ENCODE measurements around the gene ERBB4. TPM values are rescaled to one million over a fixed set of nuclear protein-coding genes. Genes with fewer than 3 reads are reported as not detected.

ERBB4 gene
- total RNA-seq, 1 donor from 2014 or later, result 127 TPM

- DNase-seq, result no peak
Observed at GRCh38 chr2:211453311-211453887, 1085.2 kb downstream of the ERBB4 start.

DNA sequence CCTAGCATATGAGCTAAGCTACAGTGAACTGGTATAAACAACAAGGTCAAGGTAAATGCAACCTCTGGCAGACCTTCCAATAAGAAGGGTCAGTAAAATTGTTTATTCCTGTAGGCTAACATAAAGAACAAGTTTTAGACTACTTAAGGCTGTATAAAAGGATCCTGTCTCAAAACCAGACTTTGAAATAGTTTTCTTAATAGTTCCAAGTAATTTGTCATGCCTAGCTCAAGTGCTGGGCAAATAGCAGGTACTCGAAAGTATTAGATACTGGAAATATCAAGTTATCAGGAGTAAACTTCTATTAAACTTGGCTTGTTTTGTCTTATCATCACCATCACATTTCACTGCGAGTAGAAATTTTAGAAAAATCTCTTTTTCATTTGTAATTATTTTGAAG, 1087.0 kb downstream of the ERBB4 start:
- DNase-seq, result no peak

DNA sequence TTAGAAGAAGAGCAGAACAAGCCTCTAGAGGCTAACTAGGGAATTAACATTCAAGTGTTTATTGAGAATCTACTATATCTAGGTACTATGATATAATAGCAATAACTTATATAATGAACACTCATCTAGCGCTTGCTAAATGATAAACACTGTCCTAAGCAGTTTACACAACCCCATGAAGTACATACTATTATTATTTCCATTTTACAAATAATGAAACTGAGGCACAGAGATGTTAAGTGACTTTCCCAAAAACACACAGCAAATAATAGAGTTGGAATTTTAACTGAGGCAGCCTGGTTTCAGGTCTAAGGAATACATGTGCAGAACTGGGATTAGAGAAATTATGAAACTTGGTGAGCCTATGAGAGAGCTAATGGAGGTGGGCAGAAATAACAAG, 1088.8 kb downstream of the ERBB4 start:
- no peak for DNase-seq

GRCh38 chr2:211447548-211447947, 1091.1 kb downstream of the ERBB4 start:
- DNase-seq, result no peak

- no peak for DNase-seq
Observed at GRCh38 chr2:211440107-211440506, 1098.5 kb downstream of the ERBB4 start.

DNA sequence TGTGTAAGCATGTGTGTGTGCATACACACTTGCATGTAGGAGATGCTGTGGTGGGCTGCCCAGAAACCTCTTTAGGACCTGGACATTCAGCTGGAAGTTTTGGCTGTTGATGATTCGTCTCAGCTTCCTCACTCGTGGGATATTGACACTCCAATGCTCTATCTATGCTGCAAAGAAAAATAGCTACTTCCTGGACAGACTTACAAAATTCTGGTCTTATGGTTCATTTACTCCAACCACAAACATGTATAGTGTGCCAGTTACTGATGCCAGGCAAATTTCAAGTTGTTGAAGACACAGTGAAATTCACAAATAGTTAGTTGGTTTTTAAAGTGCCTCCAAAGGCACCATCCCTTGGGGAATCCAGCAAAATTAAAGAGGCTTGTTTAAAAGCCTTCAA, 1099.6 kb downstream of the ERBB4 start:
- no peak for DNase-seq

DNA sequence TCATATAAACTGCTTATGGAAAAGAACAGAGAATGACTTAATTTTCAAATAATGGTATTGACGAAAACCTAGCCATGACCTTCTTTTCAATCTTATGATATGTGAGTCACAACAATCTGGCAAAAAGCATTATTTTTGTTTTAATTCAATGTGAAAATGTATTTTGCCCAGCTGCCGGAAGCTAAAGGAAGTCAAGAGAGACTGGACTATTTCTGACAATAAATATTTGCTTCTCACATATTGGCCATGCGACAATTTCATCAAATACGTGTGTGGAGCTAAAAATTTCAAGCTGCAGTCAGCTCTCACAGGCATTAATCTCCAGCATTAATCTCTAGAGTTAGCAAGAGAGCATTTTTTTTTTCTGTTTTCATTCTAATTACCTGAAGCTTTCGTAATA, 1101.2 kb downstream of the ERBB4 start:
- no peak for DNase-seq

GRCh38 chr2:211436182-211436581, 1102.4 kb downstream of the ERBB4 start:
- no peak for DNase-seq

DNA sequence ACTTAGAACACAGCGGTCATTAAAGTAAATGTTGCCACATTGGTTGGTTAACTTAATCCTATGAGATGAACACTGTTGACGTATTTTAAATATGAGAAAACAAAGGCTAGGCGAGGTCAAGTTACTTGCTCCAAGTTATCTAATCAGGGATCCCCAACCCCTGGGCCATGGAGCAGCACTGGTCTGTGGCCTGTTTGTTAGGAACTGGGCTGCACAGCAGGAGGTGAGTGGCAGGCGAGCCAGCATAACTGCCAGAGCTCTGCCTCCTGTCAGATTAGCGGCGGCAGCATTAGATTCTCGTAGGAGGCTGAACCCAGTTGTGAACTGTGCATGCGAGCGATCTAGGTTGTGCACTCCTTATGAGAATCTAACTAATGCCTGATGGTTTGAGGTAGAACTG, 1103.3 kb downstream of the ERBB4 start:
- no peak for DNase-seq

DNA sequence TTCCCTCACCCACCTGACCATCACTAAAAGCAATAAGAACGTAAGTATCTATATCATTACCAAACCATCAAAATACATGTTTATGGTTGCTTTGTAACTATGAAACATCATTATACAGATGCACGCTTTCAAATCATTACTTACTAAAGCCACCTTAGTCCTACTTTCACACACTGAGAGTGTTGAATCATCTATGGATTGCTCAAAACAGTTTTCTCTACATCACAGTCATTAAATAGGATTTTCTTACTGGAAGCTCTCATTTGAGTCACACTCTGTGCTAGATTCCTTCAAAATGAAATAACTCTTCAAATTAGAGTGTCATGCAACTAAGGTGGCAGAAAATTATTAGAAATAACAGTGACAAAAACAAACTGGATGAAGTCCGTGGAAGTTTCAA, 1103.8 kb downstream of the ERBB4 start:
- no peak for DNase-seq

- DNase-seq, result no peak
Observed at GRCh38 chr2:211429256-211429920, 1109.2 kb downstream of the ERBB4 start.

DNA sequence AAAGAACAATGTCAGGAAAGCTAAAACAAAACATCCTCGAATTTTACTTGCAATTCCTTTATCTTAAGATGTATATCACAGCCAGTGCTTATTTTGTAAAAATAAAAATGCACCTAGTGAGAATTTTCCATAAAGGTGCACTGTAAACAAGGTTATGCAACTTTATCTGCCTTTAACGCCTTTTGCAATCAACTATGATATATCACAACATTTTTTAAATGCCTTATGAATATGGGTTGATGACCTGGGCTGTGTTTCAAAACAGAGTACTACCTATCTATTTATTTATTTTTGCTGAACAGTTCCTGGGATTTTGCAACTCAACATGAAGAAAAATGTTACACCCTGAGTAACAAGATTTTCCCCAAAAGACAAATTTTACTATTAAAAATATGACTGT, 1112.4 kb downstream of the ERBB4 start:
- no peak for DNase-seq

DNA sequence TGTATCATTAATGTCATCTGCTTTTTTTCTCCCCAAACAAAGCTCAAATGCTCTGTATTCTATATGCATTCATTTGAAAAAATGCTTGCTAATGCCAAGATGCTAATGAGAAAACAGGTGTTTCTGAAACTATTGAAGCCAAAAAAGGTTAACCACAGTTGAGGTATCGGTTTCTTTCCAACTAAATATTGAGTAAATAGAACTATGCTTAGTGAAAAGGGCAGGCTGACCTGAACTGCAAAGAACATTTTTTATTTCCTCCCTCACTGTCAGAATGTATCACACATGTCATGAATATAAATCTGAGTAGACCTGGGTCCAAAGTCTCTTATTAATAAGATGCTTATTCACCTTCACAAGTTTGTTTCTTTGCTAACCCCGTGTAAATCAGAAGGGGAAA, 1115.6 kb downstream of the ERBB4 start:
- DNase-seq, result no peak

GRCh38 chr2:211417544-211417943, 1121.1 kb downstream of the ERBB4 start:
- no peak for DNase-seq

DNA sequence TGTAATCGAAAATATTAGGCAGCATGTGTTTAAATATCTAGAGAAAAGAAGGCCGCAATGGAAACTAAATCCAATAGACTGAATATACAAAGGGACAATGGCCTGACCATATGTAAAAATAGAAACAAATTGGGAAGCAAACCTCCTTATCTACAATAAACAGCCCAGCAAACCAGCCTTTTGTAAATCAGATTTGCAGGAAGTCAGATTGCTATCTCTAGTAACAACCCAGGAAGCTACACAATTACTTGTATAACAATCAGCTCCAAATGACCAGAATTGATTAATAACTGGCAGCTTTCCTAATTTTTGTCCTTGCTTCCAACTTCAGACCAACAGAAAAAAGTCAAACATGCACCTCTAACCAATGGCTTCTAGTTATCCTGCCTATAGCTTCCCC, 1122.2 kb downstream of the ERBB4 start:
- DNase-seq, result no peak

GRCh38 chr2:211413746-211414145, 1124.9 kb downstream of the ERBB4 start:
- DNase-seq, result no peak

GRCh38 chr2:211408483-211408891, 1130.1 kb downstream of the ERBB4 start:
- no peak for DNase-seq

DNA sequence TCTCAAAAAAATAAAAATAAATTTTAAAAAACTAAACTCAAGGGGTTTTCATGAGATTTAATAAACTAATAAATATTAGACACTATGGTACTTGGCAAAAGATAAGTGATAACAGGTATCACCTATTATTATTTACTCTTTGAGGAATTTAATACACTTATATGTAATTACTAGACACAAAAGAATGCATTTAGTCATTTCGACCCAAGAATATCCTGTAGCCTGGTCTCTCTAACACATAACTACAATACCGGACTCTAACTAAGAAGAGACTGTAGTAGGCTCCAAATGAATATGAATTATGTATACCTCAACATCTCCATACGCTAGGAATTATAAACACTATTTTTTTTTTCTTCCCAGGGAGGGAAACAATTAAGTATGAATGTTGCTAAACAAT, 1131.5 kb downstream of the ERBB4 start:
- no peak for DNase-seq

DNA sequence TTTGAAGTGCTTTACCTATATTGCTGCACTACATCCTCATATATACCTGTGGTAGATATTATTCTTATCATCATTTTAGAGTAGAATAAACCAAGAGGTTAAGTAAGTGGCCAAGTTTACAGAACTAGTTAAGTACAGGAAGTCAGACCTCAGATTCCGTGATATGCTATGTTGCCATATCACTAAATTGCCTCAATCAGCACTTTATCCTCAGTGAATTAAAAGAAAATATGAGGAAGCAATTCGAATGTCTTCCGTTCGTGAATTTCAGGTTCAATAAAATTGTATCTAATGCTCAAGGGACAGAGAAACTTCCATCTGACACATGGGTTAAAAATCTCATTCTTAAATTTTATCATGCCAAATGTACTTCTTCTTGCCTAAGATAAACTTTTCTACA, 1133.6 kb downstream of the ERBB4 start:
- no peak for DNase-seq

DNA sequence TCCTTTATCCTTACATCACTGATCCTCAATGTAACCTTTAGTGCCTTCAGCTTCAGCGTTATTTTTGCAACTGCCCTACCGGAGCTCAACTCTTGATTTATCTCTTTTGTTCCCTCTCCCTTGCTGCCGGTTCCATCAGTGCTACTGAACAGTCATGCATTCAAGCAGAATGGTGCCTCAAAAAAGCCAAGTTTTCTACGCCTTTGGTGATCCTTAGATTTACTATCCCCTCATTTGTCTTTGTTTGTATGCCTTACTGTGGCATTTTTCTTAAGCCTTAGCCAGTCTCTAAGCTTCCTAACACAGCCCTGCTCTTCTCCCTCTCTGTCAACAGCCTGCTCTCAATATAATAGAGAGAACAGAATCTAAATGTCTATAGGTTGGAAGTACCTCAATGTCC, 1134.5 kb downstream of the ERBB4 start:
- no peak for DNase-seq

- DNase-seq, result no peak
Observed at GRCh38 chr2:211401328-211401727, 1137.3 kb downstream of the ERBB4 start.

GRCh38 chr2:211397764-211398163, 1140.8 kb downstream of the ERBB4 start:
- no peak for DNase-seq

GRCh38 chr2:211396815-211397214, 1141.8 kb downstream of the ERBB4 start:
- DNase-seq, result no peak

DNA sequence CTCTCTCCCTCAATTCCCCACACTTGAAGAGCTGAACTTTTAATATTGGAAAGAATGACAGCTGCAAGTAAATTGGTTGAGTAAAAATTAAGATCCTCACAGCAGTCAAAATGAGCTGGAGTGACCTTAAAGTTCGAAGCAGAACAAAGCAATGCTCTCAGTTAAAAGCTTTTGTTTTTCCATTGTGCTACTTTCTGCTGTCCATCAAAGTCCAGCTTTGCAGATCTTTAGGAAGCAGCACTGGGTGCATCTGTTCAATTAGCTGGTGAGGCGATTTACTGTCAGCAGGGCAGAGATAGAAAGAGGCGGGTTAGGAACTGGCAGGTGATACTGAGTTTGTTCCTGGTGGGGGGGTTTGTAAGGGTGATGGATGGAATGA, 1147.4 kb downstream of the ERBB4 start:
- no peak for DNase-seq
